Kidney epithelial cell (primary cell): ENCODE results near the gene CC2D2B. TPM values are rescaled to one million over a fixed set of nuclear protein-coding genes. Genes with fewer than 3 reads are reported as not detected.
"Not testable (repeated sequence)": the region's sequence is repeated elsewhere in the genome, so short reads cannot be mapped to it uniquely, and the experiment has no call there.

Experiments used
- DNase-seq: peaks from one replicate; pipeline ENCODE4 v3.0.0-alpha.2; 2010; ENCODE audit warnings: low read depth
- H3K27me3 ChIP-seq: 2 replicates; pipeline ENCODE4 v1.6.0; 2011; ENCODE audit warnings: low read length; ENCODE audit not compliant: control insufficient read depth, insufficient read depth
- H3K36me3 ChIP-seq: 2 replicates; pipeline ENCODE4 v1.5.1; 2011; ENCODE audit warnings: low read length; ENCODE audit not compliant: control insufficient read depth, insufficient read depth
- H3K4me3 ChIP-seq: 2 replicates; pipeline ENCODE4 v1.5.1; 2011; ENCODE audit warnings: low read depth, mild to moderate bottlenecking, control low read depth, low read length
- total RNA-seq: library from RNA; depleted of rRNA; stranded (reverse); fragments of >200 nt; gene quantifications from 2 replicates; pipeline ENCODE4 v1.2.3, GENCODE V29; 2015
- TF ChIP-seq, protein P1 (sequence below): IDR thresholded peaks from 2 replicates; pipeline ENCODE4 v1.5.1; 2011; ENCODE audit warnings: mild to moderate bottlenecking, moderate library complexity, low read length, control low read depth, inconsistent platforms; ENCODE audit not compliant: insufficient read depth, poor library complexity, severe bottlenecking

Gene CC2D2B
- total RNA-seq, 1 donor from 2014 or later: not detected

DNA sequence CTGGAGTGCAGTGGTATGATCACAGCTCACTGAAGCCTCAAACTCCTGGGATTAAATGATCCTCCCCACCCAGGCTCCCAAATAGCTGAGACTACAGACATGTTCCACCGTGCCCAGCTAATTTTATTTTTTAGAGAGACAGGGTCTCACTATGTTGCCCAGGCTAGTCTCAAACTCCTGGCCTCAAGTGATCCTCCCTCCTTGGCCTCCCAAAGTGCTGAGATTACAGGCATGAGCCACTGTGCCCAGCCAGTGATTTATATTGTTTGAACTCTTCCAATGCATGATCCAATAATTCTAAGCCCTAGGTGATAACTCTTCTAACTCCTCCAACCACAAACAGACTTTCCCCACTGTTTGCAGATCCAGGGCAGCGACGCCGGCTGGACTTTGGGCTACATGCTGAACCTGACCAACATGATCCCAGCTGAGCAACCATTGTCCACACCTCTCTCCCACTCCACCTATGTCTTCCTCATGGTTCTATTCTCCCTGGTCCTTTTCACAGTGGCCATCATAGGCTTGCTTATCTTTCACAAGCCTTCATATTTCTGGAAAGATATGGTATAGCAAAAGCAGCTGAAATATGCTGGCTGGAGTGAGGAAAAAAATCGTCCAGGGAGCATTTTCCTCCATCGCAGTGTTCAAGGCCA lies 41.8 kb upstream of the CC2D2B start:
- Histone ChIP-seq H3K27me3 (no peaks in the 10 kb centered on the region), H3K4me3 (no peak overlapping the region), H3K36me3 (no peaks in the 10 kb centered on the region)
- TF ChIP-seq, protein P1, sequence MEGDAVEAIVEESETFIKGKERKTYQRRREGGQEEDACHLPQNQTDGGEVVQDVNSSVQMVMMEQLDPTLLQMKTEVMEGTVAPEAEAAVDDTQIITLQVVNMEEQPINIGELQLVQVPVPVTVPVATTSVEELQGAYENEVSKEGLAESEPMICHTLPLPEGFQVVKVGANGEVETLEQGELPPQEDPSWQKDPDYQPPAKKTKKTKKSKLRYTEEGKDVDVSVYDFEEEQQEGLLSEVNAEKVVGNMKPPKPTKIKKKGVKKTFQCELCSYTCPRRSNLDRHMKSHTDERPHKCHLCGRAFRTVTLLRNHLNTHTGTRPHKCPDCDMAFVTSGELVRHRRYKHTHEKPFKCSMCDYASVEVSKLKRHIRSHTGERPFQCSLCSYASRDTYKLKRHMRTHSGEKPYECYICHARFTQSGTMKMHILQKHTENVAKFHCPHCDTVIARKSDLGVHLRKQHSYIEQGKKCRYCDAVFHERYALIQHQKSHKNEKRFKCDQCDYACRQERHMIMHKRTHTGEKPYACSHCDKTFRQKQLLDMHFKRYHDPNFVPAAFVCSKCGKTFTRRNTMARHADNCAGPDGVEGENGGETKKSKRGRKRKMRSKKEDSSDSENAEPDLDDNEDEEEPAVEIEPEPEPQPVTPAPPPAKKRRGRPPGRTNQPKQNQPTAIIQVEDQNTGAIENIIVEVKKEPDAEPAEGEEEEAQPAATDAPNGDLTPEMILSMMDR: no peak
- DNase-seq: no peak

DNA sequence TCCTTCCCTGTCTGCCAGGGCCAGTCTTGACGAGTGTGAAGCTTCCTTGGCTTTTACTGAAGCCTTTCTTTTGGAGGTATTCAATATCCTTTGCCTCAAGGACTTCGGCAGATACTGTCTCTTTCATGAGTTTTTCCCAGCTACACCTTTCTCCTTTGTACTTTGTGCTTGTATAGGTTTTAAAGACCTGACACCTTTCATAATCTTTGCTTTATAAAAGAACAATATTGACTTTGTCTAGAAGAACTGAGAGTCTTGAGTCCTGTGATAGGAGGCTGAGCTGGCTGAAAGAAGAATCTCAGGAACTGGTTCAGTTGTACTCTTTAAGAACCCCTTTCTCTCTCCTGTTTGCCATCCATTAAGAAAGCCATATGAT lies 41.3 kb upstream of the CC2D2B start:
- H3K27me3 ChIP-seq: no peaks in the 10 kb centered on the region
- no peak overlapping the region for H3K4me3 ChIP-seq
- H3K36me3 ChIP-seq: no peaks in the 10 kb centered on the region
- TF ChIP-seq, protein P1: no peak
- no peak for DNase-seq

- Histone ChIP-seq H3K4me3 (no peak overlapping the region), H3K27me3 (no peaks in the 10 kb centered on the region), H3K36me3 (no peaks in the 10 kb centered on the region)
- TF ChIP-seq, protein P1: no peak
- no peak for DNase-seq
These were observed 39.9 kb upstream of the CC2D2B start for GRCh38 chr10:95867866-95868265.

GRCh38 chr10:95872158-95872711 lies 35.5 kb upstream of the CC2D2B start:
- H3K36me3 ChIP-seq: no peaks in the 10 kb centered on the region
- TF ChIP-seq, protein P1: no peak
- no peaks in the 10 kb centered on the region for H3K27me3 ChIP-seq
- no peak for DNase-seq
- H3K4me3 ChIP-seq: no peak overlapping the region

DNA sequence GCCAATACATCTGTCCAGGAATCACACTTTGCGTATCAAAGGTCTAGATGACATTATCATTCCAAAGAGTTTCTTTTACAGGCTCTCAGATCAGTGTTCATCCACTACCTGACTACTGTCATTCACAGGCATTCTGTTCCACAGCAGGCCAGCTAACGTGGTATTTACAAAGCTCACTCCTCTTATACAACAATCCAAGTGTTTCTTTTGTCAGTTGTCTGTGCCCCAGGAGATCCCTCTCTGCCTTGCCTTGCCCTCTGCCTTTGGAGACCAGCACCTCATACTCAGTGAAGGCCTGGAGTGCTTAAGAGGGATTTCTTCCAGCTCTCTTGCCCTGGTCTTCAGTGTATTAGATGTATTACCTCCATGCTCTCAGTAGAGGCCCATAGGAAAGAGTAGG lies 34.6 kb upstream of the CC2D2B start:
- Histone ChIP-seq H3K4me3 (no peak overlapping the region), H3K36me3 (no peaks in the 10 kb centered on the region), H3K27me3 (no peaks in the 10 kb centered on the region)
- TF ChIP-seq, protein P1: no peak
- no peak for DNase-seq

- no peak for DNase-seq
- no peak overlapping the region for H3K4me3 ChIP-seq
- H3K27me3 ChIP-seq: no peaks in the 10 kb centered on the region
These were observed 34.1 kb upstream of the CC2D2B start for GRCh38 chr10:95873651-95874050.

GRCh38 chr10:95874783-95875182 lies 33.0 kb upstream of the CC2D2B start:
- DNase-seq, H3K4me3 ChIP-seq, H3K36me3 ChIP-seq, H3K27me3 ChIP-seq: not testable (repeated sequence)

More at GRCh38 chr10:95873651-95874050, 34.1 kb upstream of the CC2D2B start:
- H3K36me3 ChIP-seq: no peaks in the 10 kb centered on the region
- TF ChIP-seq, protein P1: no peak
